HEK293T (cell line): ENCODE results near the gene TGFBR1.

ENCODE experiments used
- FOXA1 ChIP-seq: fragments of 450-650 bp; IDR thresholded peaks from 2 replicates; pipeline ENCODE4 v1.6.1; 2016; ENCODE audit warnings: mild to moderate bottlenecking
- SP1 ChIP-seq: fragments of 450-650 bp; IDR thresholded peaks from 2 replicates; pipeline ENCODE4 v1.6.1; 2017

- TF ChIP-seq FOXA1 (no peak), SP1 (no peak)
Observed at GRCh38 chr9:99166149-99166548, 61.2 kb downstream of the TGFBR1 start.
